HepG2 (cell line): ENCODE data around the gene TRAF5. TPM values are rescaled to one million over a fixed set of nuclear protein-coding genes. Genes with fewer than 3 reads are reported as not detected.

Experiments
- CREB1 ChIP-seq, 2 experiments: fragments of 450-650 bp in 1 of 2; IDR thresholded peaks; 2 replicates each; pipeline ENCODE4 v1.6.1; 2016 to 2017; ENCODE audit warnings: control low read depth in 1 of 2, mild to moderate bottlenecking in 1 of 2, missing compliant biosample characterization in 1 of 2, missing genetic modification characterization in 1 of 2
- HOXD1 ChIP-seq: sonication (generic); formaldehyde crosslinking; IDR thresholded peaks from 2 replicates; pipeline ENCODE4 v1.5.0; 2020; ENCODE audit warnings: missing genetic modification reagents
- MYNN ChIP-seq: sonication (generic); formaldehyde crosslinking; IDR thresholded peaks from 2 replicates; pipeline ENCODE4 v1.4.0; 2020; ENCODE audit warnings: mild to moderate bottlenecking, low read depth, missing genetic modification reagents
- MZF1 ChIP-seq: sonication (generic); formaldehyde crosslinking; IDR thresholded peaks from 2 replicates; pipeline ENCODE4 v1.8.1; 2023; ENCODE audit warnings: mild to moderate bottlenecking, missing genetic modification reagents, borderline replicate concordance
- PPARG ChIP-seq: conservative IDR thresholded peaks from 2 replicates; pipeline ENCODE4 v1.6.1; 2016; ENCODE audit warnings: missing biosample characterization, missing genetic modification reagents
- SKI ChIP-seq: fragments of 450-650 bp; IDR thresholded peaks from one replicate; pipeline ENCODE4 v1.6.1; 2018; ENCODE audit warnings: mild to moderate bottlenecking; ENCODE audit not compliant: partially characterized antibody
- TSC22D2 ChIP-seq: sonication (generic); formaldehyde crosslinking; IDR thresholded peaks from 2 replicates; pipeline ENCODE4 v1.5.1; 2020; ENCODE audit warnings: missing genetic modification reagents, mild to moderate bottlenecking, borderline replicate concordance
- XBP1 ChIP-seq: sonication (generic); formaldehyde crosslinking; IDR thresholded peaks from 2 replicates; pipeline ENCODE4 v1.5.0; 2020; ENCODE audit warnings: missing genetic modification reagents
- YY1 ChIP-seq: IDR thresholded peaks from 2 replicates; pipeline ENCODE4 v1.6.1; 2011; ENCODE audit warnings: low read length, low read depth, moderate library complexity, mild to moderate bottlenecking; ENCODE audit not compliant: insufficient read depth, insufficient replicate concordance
- ZMYM4 ChIP-seq: sonication (generic); formaldehyde crosslinking; IDR thresholded peaks from 2 replicates; pipeline ENCODE4 v1.8.1; 2023; ENCODE audit warnings: mild to moderate bottlenecking, missing genetic modification reagents
- ZNF430 ChIP-seq: sonication (generic); formaldehyde crosslinking; IDR thresholded peaks from 2 replicates; pipeline ENCODE4 v1.9.0; 2021; ENCODE audit warnings: mild to moderate bottlenecking, missing genetic modification reagents
- polyA plus RNA-seq, 8 experiments: library from polyadenylated mRNA; depleted of rRNA in 3 of 8; stranded (reverse) in 7 of 8; unstranded in 1 of 8; fragments of >200 nt; fragmentation: Illumina TruSeq in 4 of 8; extraction: Trizol in 4 of 8; gene quantifications; 2 replicates each; pipeline versions ENCODE4 v1.2.1 to v1.2.3, GENCODE V29; 2011 to 2016; ENCODE audit warnings: low read depth in 4 of 8, missing spikeins in 1 of 8, mixed read lengths in 1 of 8; ENCODE audit not compliant: insufficient read depth in 1 of 8
- total RNA-seq, 5 experiments: library from RNA; depleted of rRNA; stranded (reverse); fragments of >200 nt; fragmentation: Illumina TruSeq; extraction: Trizol; gene quantifications; 2 replicates each; pipeline ENCODE4 v1.2.3, GENCODE V29; 2016; ENCODE audit warnings: low read depth in 1 of 5
- TF ChIP-seq, protein P1 (sequence below): sonication (generic); formaldehyde crosslinking; IDR thresholded peaks from 2 replicates; pipeline ENCODE4 v1.9.0; 2022; ENCODE audit warnings: low read depth, missing genetic modification reagents
- TF ChIP-seq, protein P2 (sequence below): sonication (generic); formaldehyde crosslinking; IDR thresholded peaks from 2 replicates; pipeline ENCODE4 v1.8.0; 2022; ENCODE audit warnings: mild to moderate bottlenecking, missing genetic modification reagents; ENCODE audit not compliant: insufficient replicate concordance
- TF ChIP-seq, protein P3 (sequence below): sonication (generic); formaldehyde crosslinking; IDR thresholded peaks from 2 replicates; pipeline ENCODE4 v1.4.0; 2020; ENCODE audit warnings: missing genetic modification reagents
- TF ChIP-seq, protein P4 (sequence below): sonication (generic); formaldehyde crosslinking; IDR thresholded peaks from 2 replicates; pipeline ENCODE4 v1.9.0; 2021; ENCODE audit warnings: missing genetic modification reagents, mild to moderate bottlenecking, borderline replicate concordance
- TF ChIP-seq, protein P5 (sequence below): sonication (generic); formaldehyde crosslinking; IDR thresholded peaks from 2 replicates; pipeline ENCODE4 v1.8.0; 2022; ENCODE audit warnings: mild to moderate bottlenecking, missing genetic modification reagents
- TF ChIP-seq, protein P6 (sequence below): sonication (generic); formaldehyde crosslinking; IDR thresholded peaks from 2 replicates; pipeline ENCODE4 v1.8.0; 2023; ENCODE audit warnings: mild to moderate bottlenecking, missing genetic modification reagents

The TRAF5 gene
- total and polyA plus RNA-seq, 2 of the 13 experiments (the other 11 are each of a cell fraction or from before 2014, with no cell fraction given): 0.27 to 1.6 TPM

DNA sequence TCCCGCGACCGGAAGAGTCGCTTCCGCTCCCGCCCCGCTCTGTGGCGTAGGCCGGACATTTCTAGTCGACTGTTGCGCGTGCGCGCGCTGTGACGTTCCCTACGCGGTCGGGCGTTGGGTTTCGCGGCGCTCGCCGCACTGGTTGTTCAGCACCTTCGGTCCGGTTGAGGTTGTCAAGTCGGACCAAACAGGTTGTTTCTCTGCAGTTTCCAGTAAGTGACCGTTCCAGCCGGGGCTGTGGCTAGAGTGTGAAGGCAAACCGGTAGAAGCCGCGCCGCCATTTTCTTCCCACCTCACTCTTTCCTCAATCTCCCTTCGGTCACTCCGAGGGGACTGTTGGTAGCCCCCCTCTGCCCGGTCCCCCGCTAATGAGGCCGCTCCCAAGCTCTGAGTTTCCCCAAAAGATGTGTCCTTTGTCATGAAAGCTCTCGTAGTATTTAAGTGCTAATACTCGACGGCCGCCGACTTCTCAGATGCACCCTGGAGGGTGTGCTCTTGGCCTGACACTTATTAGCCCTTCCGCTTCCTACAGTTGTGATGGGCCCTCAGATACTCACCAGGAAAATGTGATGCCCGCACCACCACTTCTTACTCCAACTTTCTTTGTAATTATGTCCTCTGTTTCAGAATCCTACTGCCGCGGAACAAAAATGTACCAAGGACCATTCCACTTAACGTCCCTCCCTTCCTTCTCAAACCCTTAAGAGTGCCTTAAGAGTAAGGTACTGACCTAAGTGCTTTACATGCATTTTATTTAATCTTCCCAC is 56.3 kb downstream of the TRAF5 start (continued):
- no peak for TF ChIP-seq MYNN
- TF ChIP-seq, protein P1, sequence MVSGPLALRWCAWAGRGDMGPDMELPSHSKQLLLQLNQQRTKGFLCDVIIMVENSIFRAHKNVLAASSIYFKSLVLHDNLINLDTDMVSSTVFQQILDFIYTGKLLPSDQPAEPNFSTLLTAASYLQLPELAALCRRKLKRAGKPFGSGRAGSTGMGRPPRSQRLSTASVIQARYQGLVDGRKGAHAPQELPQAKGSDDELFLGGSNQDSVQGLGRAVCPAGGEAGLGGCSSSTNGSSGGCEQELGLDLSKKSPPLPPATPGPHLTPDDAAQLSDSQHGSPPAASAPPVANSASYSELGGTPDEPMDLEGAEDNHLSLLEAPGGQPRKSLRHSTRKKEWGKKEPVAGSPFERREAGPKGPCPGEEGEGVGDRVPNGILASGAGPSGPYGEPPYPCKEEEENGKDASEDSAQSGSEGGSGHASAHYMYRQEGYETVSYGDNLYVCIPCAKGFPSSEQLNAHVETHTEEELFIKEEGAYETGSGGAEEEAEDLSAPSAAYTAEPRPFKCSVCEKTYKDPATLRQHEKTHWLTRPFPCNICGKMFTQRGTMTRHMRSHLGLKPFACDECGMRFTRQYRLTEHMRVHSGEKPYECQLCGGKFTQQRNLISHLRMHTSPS (CRISPR knock-in tag): no peak
- TF ChIP-seq, protein P2, sequence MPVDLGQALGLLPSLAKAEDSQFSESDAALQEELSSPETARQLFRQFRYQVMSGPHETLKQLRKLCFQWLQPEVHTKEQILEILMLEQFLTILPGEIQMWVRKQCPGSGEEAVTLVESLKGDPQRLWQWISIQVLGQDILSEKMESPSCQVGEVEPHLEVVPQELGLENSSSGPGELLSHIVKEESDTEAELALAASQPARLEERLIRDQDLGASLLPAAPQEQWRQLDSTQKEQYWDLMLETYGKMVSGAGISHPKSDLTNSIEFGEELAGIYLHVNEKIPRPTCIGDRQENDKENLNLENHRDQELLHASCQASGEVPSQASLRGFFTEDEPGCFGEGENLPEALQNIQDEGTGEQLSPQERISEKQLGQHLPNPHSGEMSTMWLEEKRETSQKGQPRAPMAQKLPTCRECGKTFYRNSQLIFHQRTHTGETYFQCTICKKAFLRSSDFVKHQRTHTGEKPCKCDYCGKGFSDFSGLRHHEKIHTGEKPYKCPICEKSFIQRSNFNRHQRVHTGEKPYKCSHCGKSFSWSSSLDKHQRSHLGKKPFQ (CRISPR knock-in tag): peak; percentile 35
- no peak for TF ChIP-seq XBP1 (CRISPR knock-in tag)
- TF ChIP-seq MZF1 (CRISPR knock-in tag): 0 out of 2 replicates have a peak, but pooled peaks have one; percentile 10
- no peak; the same call in 1 of the 2 replicates for TF ChIP-seq HOXD1
- TF ChIP-seq, protein P3, sequence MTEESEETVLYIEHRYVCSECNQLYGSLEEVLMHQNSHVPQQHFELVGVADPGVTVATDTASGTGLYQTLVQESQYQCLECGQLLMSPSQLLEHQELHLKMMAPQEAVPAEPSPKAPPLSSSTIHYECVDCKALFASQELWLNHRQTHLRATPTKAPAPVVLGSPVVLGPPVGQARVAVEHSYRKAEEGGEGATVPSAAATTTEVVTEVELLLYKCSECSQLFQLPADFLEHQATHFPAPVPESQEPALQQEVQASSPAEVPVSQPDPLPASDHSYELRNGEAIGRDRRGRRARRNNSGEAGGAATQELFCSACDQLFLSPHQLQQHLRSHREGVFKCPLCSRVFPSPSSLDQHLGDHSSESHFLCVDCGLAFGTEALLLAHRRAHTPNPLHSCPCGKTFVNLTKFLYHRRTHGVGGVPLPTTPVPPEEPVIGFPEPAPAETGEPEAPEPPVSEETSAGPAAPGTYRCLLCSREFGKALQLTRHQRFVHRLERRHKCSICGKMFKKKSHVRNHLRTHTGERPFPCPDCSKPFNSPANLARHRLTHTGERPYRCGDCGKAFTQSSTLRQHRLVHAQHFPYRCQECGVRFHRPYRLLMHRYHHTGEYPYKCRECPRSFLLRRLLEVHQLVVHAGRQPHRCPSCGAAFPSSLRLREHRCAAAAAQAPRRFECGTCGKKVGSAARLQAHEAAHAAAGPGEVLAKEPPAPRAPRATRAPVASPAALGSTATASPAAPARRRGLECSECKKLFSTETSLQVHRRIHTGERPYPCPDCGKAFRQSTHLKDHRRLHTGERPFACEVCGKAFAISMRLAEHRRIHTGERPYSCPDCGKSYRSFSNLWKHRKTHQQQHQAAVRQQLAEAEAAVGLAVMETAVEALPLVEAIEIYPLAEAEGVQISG: peak; percentile 80
- TF ChIP-seq, protein P4, sequence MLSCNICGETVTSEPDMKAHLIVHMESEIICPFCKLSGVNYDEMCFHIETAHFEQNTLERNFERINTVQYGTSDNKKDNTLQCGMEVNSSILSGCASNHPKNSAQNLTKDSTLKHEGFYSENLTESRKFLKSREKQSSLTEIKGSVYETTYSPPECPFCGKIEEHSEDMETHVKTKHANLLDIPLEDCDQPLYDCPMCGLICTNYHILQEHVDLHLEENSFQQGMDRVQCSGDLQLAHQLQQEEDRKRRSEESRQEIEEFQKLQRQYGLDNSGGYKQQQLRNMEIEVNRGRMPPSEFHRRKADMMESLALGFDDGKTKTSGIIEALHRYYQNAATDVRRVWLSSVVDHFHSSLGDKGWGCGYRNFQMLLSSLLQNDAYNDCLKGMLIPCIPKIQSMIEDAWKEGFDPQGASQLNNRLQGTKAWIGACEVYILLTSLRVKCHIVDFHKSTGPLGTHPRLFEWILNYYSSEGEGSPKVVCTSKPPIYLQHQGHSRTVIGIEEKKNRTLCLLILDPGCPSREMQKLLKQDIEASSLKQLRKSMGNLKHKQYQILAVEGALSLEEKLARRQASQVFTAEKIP (CRISPR knock-in tag): no peak
- TF ChIP-seq, protein P5, sequence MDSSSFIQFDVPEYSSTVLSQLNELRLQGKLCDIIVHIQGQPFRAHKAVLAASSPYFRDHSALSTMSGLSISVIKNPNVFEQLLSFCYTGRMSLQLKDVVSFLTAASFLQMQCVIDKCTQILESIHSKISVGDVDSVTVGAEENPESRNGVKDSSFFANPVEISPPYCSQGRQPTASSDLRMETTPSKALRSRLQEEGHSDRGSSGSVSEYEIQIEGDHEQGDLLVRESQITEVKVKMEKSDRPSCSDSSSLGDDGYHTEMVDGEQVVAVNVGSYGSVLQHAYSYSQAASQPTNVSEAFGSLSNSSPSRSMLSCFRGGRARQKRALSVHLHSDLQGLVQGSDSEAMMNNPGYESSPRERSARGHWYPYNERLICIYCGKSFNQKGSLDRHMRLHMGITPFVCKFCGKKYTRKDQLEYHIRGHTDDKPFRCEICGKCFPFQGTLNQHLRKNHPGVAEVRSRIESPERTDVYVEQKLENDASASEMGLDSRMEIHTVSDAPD (CRISPR knock-in tag): 0 out of 2 replicates have a peak, but pooled peaks have one; percentile 57
- no peak for TF ChIP-seq PPARG (CRISPR knock-in tag)
- TF ChIP-seq YY1: peak; percentile 88
- TF ChIP-seq ZMYM4 (CRISPR knock-in tag): peak; percentile 46; the same call in 1 of the 2 replicates
- TF ChIP-seq SKI: no peak
- TF ChIP-seq ZNF430 (CRISPR knock-in tag): peak; percentile 72; the same call in 1 of the 2 replicates
- TF ChIP-seq CREB1 (IDR thresholded peaks at IDR 0.05): peak; percentile 75
- peak; percentile 85 for TF ChIP-seq CREB1 (CRISPR knock-in tag; IDR thresholded peaks at IDR 0.05)
- no peak for TF ChIP-seq TSC22D2 (CRISPR knock-in tag)
- TF ChIP-seq, protein P6, sequence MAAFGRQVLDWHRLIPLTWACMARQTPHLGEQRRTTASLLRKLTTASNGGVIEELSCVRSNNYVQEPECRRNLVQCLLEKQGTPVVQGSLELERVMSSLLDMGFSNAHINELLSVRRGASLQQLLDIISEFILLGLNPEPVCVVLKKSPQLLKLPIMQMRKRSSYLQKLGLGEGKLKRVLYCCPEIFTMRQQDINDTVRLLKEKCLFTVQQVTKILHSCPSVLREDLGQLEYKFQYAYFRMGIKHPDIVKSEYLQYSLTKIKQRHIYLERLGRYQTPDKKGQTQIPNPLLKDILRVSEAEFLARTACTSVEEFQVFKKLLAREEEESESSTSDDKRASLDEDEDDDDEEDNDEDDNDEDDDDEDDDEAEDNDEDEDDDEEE (CRISPR knock-in tag): no peak
